HepG2 (cell line): ENCODE data around the gene ATF7IP. TPM values are rescaled to one million over a fixed set of nuclear protein-coding genes. Genes with fewer than 3 reads are reported as not detected.

Source experiments
- ATAC-seq: fragments of 200-7000 bp; cut with Tn5 transposase; 3 replicates; pipeline ENCODE4 v1.9.1; 2020; ENCODE audit warnings: mild to moderate bottlenecking, moderate library complexity
- BruUV-seq: library from RNA; stranded (reverse); fragments of 400-500 nt; replicated peaks from 2 replicates; lab custom pipeline; 2021; lab: Mats Ljungman, UMichigan
- CTCF ChIA-PET: fragments of 300-600 bp; formaldehyde crosslinking; extraction: SDS; loops from one replicate; lab custom pipeline; 2021; ENCODE audit warnings: low total read pairs, inconsistent platforms, low intra/inter-chr PET ratio; lab: Yijun Ruan, JAX
- POLR2A ChIA-PET: fragments of 350-600 bp; sonication (Branson Sonifier 250); formaldehyde crosslinking; loops from one replicate; lab custom pipeline; 2020; ENCODE audit warnings: antibody characterized with exemption, inconsistent platforms; lab: Yijun Ruan, JAX
- DNase-seq: peaks from one replicate; pipeline ENCODE4 v3.0.0-alpha.2; 2015; ENCODE audit warnings: low spot score
- FAIRE-seq: peaks from 3 replicates; lab custom pipeline; 2011; peaks lifted over from hg19 to GRCh38; lab: Jason Lieb, UNC
- H2AFZ ChIP-seq: one replicate; pipeline ENCODE4 v1.6.1; 2011; ENCODE audit warnings: low read length, inconsistent platforms
- H3K27ac ChIP-seq: fragments of 300-600 bp; 3 replicates; pipeline ENCODE4 v1.8.0; 2011; ENCODE audit warnings: mixed run types, mild to moderate bottlenecking, mixed read lengths, low read length, inconsistent platforms; ENCODE audit not compliant: insufficient read depth; ENCODE audit errors: extremely low read length
- H3K27me3 ChIP-seq, 2 experiments: fragments of 200-600 bp in 1 of 2; 2 replicates in 1 of 2; 3 replicates in 1 of 2; pipeline versions ENCODE4 v1.6.0 to v1.8.0; 2011; ENCODE audit warnings: low read length in 2 of 2, mild to moderate bottlenecking in 2 of 2, moderate library complexity in 2 of 2, inconsistent platforms in 1 of 2; ENCODE audit not compliant: insufficient read depth in 2 of 2, control insufficient read depth in 1 of 2
- H3K36me3 ChIP-seq, 2 experiments: fragments of 200-600 bp in 1 of 2; replicated peaks in 1 of 2; 2 replicates in 1 of 2; 3 replicates in 1 of 2; pipeline versions ENCODE4 v1.5.1 to v1.8.0; 2011; ENCODE audit warnings: low read length in 2 of 2, inconsistent platforms in 1 of 2; ENCODE audit not compliant: insufficient read depth in 2 of 2, control insufficient read depth in 1 of 2
- H3K4me1 ChIP-seq: 2 replicates; pipeline ENCODE4 v1.5.1; 2012; ENCODE audit warnings: low read length, inconsistent platforms; ENCODE audit not compliant: insufficient read depth
- H3K4me2 ChIP-seq: 2 replicates; pipeline ENCODE4 v1.6.0; 2011; ENCODE audit warnings: low read depth, low read length, inconsistent platforms
- H3K4me3 ChIP-seq, 3 experiments: fragments of 200-600 bp in 1 of 3; sonication (generic), shearing (Covaris generic) in 1 of 3; replicated peaks in 1 of 3; 2 replicates each; pipeline ENCODE4 v1.5.1; 2011 to 2016; ENCODE audit warnings: low read length in 3 of 3, inconsistent platforms in 2 of 3, low read depth in 2 of 3, mild to moderate bottlenecking in 2 of 3, control low read depth in 1 of 3, mixed read lengths in 1 of 3; ENCODE audit not compliant: insufficient read depth in 1 of 3
- H3K79me2 ChIP-seq: one replicate; pipeline ENCODE4 v1.6.1; 2011; ENCODE audit warnings: low read length, inconsistent platforms; ENCODE audit not compliant: insufficient read depth
- H3K9ac ChIP-seq: 2 replicates; pipeline ENCODE4 v1.6.0; 2011; ENCODE audit warnings: mild to moderate bottlenecking, low read depth, low read length, inconsistent platforms; ENCODE audit not compliant: insufficient read depth
- H3K9me3 ChIP-seq: 2 replicates; pipeline ENCODE4 v1.5.1; 2012; ENCODE audit warnings: mild to moderate bottlenecking, low read length
- H4K20me1 ChIP-seq: 2 replicates; pipeline ENCODE4 v1.6.0; 2011; ENCODE audit warnings: inconsistent platforms, mild to moderate bottlenecking, low read length, moderate library complexity; ENCODE audit not compliant: insufficient read depth
- ARNT ChIP-seq: fragments of 450-650 bp; IDR thresholded peaks from 2 replicates; pipeline ENCODE4 v1.6.1; 2017
- ZNF292 ChIP-seq: sonication (generic); formaldehyde crosslinking; IDR thresholded peaks from 2 replicates; pipeline ENCODE4 v1.8.1; 2022; ENCODE audit warnings: mild to moderate bottlenecking, low read depth, missing genetic modification reagents, borderline replicate concordance
- ZNF3 ChIP-seq: IDR thresholded peaks from 2 replicates; pipeline ENCODE4 v1.7.0; 2017; ENCODE audit warnings: inconsistent platforms
- WGBS: methylation state at CpG from one replicate; pipeline ENCODE4 v1.1.6; 2017; ENCODE audit warnings: low lambda C conversion rate; 5-methylcytosine and 5-hydroxymethylcytosine counted together
- in situ Hi-C: cut with HindIII; loops from 2 replicates; pipeline ENCODE4 v1.10.0; 2017; ENCODE audit warnings: low pct_unique_long_range_greater_than_20kb; ENCODE audit not compliant: extremely low pct_ligation_motif_present
- intact Hi-C: fragments of 100-400 bp; cut with micrococcal nuclease; formaldehyde crosslinking; loops from one replicate; pipeline ENCODE4 v1.10.0; 2022; ENCODE audit not compliant: unreplicated experiment
- polyA plus RNA-seq, 8 experiments: library from polyadenylated mRNA; depleted of rRNA in 3 of 8; stranded (reverse) in 7 of 8; unstranded in 1 of 8; fragments of >200 nt; fragmentation: Illumina TruSeq in 4 of 8; extraction: Trizol in 4 of 8; gene quantifications; 2 replicates each; pipeline versions ENCODE4 v1.2.1 to v1.2.3, GENCODE V29; 2011 to 2016; ENCODE audit warnings: low read depth in 4 of 8, missing spikeins in 1 of 8, mixed read lengths in 1 of 8; ENCODE audit not compliant: insufficient read depth in 1 of 8
- total RNA-seq, 5 experiments: library from RNA; depleted of rRNA; stranded (reverse); fragments of >200 nt; fragmentation: Illumina TruSeq; extraction: Trizol; gene quantifications; 2 replicates each; pipeline ENCODE4 v1.2.3, GENCODE V29; 2016; ENCODE audit warnings: low read depth in 1 of 5
- TF ChIP-seq, protein P1 (sequence below): sonication (generic); formaldehyde crosslinking; conservative IDR thresholded peaks from 2 replicates; pipeline ENCODE4 v1.4.0; 2020; ENCODE audit warnings: missing genetic modification reagents

ATF7IP gene
- total and polyA plus RNA-seq, 2 of the 13 experiments (the other 11 are each of a cell fraction or from before 2014, with no cell fraction given): 1.8 to 11.8 TPM

DNA sequence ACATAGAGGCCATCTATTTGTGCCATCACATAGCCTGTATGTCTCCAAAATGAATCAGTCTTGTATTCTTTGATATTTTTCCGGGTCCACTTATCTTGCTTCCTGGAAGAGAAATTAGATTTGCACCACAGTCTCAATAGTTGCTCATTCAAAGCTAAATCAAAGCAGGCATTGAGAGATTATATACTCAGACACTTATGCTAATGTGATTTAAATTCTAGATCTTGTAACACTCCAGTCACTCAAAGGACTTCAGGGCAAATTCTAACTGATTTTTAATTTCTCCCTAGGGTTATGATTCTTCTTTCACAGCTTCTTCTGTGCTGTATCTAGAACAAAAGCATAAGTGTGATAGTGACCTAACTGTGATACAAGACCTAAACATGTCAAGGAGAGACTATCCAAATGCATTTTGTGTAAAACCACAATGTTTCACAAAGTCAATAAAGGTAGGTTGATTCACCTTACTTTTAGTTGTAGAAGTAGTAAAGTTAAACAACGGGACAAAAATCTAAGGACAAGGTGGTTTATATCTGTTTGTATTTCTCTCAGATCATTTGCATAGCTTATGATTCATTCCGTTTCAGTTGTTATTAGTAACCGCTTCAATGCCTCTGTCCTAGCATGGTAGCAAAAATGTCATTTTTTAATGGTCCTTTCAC is 175.4 kb downstream of the ATF7IP start (continued):
- TF ChIP-seq, protein P1, sequence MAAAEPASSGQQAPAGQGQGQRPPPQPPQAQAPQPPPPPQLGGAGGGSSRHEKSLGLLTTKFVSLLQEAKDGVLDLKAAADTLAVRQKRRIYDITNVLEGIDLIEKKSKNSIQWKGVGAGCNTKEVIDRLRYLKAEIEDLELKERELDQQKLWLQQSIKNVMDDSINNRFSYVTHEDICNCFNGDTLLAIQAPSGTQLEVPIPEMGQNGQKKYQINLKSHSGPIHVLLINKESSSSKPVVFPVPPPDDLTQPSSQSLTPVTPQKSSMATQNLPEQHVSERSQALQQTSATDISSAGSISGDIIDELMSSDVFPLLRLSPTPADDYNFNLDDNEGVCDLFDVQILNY: no peak
- TF ChIP-seq ZNF3 (CRISPR knock-in tag): no peak
- TF ChIP-seq, all 625 proteins: peak for 0

DNA sequence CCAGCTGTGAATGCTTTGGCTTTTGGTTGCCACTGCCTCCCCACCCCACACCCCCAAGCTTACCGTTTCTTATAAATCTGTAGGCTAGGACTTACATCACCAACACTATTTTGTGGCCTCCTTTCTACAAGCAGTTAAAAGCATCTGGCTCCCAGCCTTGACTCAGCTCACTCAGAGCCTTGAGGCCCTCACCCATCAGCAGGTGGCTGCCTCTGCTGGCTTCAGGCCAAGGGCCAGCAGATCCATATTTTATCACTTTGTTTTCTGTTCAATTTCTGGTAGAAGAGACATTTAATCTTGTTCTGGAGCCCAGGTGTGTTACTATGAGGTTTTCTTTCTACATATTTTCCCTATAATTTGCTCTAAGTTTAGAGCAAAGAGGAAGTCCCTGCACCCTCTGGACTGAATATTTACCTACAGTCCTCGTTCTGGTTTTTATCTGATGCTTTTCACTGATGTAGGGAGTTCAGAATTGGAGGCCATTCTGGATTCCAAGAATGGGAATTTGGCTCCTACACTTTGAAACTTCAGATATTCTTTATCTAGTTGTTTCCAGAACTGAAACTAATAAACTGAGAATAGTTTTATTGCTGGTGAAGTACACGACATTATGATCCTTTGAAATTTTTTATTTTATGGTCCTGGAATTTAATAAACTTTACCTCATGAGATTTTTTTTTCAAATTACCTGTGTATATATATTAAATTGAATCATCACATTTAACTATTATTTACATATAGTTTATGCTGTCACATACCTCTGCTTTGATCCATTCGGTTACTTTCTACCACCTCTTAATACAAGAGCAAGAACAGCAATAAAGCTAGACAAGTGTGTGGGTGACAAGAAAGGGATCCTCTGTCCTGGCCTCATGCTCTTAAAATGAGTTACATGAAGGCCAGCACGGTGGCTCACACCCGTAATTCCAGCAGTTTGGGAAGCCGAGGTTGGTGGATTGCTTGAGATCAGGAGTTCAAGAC is 180.0 kb downstream of the ATF7IP start:
- Histone ChIP-seq H3K9ac (no peak overlapping the region), H3K27me3 (peaks cover 0 to 2% of the 10 kb centered on the region in 2 experiments; a peak in 2 of 5 replicates), H3K9me3 (no peaks in the 10 kb centered on the region), H3K4me3 (no peak overlapping the region), H3K4me2 (no peak overlapping the region), H3K4me1 (no peaks in the 10 kb centered on the region), H3K79me2 (no peaks in the 10 kb centered on the region), H4K20me1 (no peaks in the 10 kb centered on the region), H2AFZ (no peak overlapping the region), H3K36me3 (no peaks in the 10 kb centered on the region), H3K27ac (no peak overlapping the region)
- ATAC-seq (no peak), DNase-seq (no peak), FAIRE-seq (no peak)
- intact Hi-C loops (no loop called here), in situ Hi-C loops (no loop called here)
- BruUV-seq: no TSS peak
- ChIA-PET CTCF (no interaction called here), POLR2A (no interaction called here)
- 16% methylated on average over 7 of the region's 7 CpGs for WGBS
- TF ChIP-seq ARNT (no peak), ZNF292 (CRISPR knock-in tag) (no peak)
